ENCODE results near the gene ZNF678.
"Not testable (repeated sequence)": the region's sequence is repeated elsewhere in the genome, so short reads cannot be mapped to it uniquely, and the experiment has no call there.

The ZNF678 gene

GRCh38 chr1:227563324-227564201, at the start of gene ZNF678:
ZNF678 (plus strand) TSS chr1:227563556; CDS start chr1:227650992, 87,436 bp downstream.
- DNase-seq: peak; percentile 53

- no peak for DNase-seq
These were observed 44.5 kb upstream of the ZNF678 start for GRCh38 chr1:227518876-227519275.

- no peak for DNase-seq
These were observed 41.6 kb upstream of the ZNF678 start for GRCh38 chr1:227521782-227522181.

DNA sequence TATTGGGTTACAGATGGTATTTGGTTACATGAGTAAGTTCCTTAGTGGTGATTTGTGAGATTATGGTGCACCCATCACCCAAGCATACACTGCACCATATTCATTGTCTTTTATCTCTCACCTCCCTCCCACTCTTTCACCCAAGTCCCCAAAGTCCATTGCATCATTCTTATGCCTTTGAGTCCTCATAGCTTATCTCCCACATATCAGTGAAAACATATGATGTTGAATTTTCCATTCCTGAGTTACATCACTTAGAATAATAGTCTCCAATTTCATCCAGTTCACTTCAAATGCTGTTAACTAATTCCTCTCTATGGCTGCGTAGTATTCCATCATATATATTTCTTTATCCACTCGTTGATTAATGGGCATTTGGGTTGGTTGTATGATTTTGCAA, 36.8 kb upstream of the ZNF678 start:
- no peak for DNase-seq

DNA sequence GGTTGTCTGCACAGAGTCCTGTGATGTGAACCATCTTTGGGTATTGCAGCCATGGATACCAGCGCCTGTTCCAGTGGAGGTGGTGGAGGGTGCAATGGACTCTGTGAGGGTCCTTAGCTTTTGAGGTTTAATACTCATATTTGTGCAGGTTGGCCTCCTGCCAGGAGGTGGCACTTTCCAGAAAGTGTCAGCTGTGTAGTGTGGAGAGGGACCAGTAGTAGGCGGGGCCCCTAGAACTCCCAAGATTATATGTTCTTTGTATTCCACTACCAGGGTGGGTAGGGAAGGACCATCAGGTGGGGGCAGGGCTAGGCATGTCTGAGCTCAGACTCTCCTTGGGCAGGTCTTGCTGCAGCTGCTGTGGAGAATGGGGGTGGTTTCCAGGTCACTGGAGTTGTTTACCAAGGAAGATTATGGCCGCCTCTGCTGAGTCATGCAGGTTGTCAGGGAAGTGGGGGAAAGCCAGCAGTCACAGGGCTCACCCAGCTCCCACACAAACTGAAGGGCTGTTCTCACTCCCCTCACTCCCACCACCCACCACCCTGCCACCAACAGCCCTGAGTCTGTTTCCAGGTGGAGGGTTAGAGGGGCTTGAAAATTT, 31.2 kb upstream of the ZNF678 start:
- DNase-seq: no peak

DNA sequence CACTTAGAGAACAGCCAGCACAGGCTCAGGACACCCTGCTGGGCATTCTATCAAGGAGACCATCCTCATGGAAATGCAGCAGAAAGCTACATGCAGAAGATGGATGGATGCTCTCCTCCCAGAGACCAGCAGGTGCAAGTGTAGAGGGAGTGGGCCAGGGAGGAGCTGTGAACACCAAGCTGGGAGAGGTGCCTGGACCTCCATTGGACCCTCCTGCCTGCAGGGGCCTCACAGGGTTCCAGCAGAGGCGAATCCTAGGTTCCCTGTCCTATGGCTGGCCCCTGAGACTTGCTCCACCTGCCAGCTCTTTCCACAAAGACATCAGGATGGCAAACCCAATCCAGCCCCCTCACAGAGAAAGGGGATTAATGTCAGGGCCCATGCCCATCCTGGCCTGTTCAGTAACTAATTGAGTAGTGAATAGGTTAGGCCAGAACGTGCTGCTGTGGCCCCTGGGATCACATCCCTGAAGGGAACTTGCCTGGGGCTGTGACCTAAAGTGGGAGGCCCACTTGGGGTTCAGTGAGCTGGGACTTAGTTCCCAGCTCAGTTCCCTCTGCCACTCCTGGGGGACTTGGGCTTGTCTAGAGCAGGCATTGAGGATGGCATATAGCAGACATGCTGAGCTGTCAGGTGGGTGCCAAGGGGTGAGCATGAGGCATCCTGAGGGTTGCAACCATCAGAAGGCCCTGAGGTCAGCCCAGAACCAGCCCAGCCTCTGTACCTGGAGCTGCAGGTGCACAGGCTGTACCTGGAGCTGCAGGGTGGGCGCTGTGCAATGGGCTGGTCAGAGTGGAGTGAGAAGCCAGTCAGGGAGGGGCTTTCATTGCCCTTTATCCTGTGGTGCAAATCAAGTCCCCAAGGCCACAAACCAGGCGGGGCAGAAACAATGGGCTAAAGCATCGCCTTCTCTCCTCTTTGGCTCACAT, 22.9 kb upstream of the ZNF678 start:
- no peak for DNase-seq

GRCh38 chr1:227541129-227541528, 22.2 kb upstream of the ZNF678 start:
- no peak for DNase-seq

DNA sequence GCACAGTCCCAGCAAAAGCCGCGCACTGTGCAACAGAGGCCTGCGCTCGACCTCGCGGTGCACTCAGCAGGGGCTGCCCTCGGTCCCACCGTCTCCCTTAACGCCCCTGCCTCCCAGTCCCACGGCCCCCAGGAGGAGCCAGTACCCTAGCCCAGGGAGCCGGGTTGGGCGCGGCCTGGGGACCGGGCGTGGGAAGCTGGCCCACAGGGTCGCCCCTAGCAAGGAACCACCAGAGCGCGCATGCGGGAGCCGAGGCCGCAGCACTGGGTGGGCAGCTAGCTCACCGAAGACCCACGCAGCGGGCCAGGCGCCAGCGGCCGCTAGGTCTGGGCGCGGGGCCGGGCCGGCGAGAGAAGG, 21.6 kb upstream of the ZNF678 start:
- DNase-seq: no peak

GRCh38 chr1:227542153-227543120, 20.9 kb upstream of the ZNF678 start:
- no peak for DNase-seq

- DNase-seq: no peak
These were observed 19.9 kb upstream of the ZNF678 start for GRCh38 chr1:227543283-227544066.

DNA sequence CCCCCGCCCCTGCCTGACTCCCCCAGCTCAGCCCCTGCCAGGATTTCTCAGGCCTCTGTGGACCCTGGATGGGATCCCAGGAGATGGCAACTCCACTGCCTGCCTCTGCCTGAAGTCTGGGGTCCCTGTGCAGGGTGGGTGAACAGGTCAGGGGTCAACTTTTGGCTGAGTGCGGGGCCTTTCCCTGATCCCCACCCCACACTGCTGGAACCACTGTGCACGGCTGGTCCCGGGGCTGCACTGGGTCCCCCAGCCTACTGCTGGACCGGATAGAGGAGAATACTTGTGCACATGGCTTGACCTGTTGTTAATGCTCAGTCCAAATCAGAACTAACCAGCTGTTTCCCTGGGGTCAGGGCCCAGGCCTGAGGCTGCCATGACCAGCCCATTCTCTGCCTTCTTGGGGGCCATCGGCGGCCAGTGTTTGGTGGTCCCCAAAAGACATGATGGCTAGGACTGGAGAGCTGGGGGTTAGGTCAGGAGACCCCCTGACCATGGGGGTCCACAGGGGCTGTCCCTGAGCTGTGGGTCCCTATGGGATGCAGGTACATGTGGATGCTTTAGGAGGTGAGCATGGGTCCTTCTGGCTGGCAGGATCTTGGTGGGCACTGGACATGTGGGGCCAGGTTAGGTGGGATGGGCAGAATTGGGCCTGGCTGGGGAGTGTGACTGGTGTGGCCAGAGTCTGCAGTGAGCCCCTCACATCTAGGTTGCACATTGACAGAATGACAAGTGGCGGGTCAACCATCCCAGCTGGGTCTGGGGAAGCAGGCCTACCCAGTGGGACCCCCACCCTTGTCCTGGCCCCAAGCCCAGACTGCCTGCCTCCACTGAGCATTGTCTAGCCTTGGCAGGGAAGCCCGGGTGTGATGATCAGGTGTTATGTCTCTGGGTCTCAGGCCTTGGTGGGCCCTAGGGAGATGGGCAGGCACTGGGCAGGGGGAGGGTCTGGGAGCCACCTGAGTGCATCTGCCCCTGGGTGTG, 19.0 kb upstream of the ZNF678 start:
- DNase-seq: no peak

- DNase-seq: no peak
These were observed 18.0 kb upstream of the ZNF678 start for GRCh38 chr1:227545361-227545760.

DNA sequence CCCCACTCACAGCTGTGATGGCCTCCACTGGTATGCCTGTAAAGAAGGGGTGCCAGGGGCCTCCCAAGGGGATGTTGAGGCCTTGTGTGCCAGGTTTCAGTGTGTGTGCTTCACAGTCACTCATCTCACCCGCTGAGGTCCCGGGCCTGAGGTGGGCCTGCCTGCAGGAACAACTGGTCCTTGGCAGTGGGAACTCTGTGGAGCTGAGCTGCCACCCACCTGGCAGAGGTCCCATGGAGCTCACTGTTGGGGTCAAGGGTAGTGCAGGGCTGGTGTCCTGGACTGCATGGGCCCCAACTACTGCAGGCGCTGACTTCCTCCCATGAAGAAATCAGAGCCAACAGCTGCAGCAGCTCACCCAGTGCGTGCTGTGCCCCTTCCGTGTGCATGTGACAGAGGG, 17.3 kb upstream of the ZNF678 start:
- DNase-seq: no peak

- DNase-seq: no peak
These were observed 16.6 kb upstream of the ZNF678 start for GRCh38 chr1:227546598-227547309.

GRCh38 chr1:227547310-227548118, 15.8 kb upstream of the ZNF678 start:
- DNase-seq: no peak

DNA sequence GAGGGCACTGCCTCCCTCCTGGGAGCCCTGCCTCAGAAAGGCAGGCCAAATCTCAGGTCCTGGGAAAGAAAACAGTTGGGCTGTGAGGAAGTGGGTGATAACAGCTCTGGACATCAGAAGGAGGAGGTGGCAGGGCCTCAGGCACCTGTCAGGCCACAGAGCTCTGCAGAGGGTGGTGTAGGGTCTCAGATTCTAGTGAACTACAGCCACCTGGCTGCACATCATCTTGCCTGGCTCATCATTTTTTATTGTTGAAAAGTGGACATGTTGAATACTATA, 15.3 kb upstream of the ZNF678 start:
- no peak for DNase-seq

GRCh38 chr1:227548448-227548847, 14.9 kb upstream of the ZNF678 start:
- no peak for DNase-seq

DNA sequence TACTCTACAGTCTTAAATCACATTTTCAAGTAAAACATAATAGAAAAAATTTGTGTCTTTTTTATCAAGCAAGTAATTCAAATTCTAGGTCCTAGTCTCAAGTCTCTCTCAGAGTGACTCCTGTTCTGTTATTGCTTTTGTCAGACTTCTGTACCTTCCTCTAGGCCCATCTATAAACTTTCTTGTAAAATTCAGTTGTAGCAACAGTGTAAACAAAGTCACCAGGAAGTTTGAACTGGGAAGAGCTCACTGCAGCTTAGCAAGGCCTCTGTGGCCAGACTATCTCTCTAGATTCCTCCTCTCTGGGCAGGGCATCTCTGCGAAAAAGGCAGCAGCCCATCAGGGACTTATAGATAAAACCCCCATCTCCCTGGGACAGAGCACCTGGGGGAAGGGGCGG, 13.5 kb upstream of the ZNF678 start:
- DNase-seq: no peak

DNA sequence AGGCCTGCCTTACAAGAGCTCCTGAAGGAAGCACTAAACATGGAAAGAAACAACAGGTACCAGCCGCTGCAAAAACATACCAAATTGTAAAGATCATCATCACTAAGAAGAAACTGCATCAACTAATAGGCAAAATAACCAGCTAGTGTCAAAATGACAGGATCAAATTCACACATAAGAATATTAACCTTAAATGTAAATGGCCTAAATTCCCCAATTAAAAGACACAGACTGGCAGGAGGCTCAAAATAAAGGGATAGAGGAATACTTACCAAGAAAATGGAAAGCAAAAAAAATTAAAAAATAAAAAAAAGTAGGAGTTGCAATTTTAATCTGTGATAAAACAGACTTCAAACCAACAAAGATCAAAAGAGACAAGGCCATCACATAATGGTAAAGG, 11.5 kb upstream of the ZNF678 start:
- DNase-seq: not testable (repeated sequence)

Data from NCI-H187 treated with DMSO at 0.1 percent for 48 hours (cell line).